Progenitor cell of endocrine pancreas (in vitro differentiated cells): Measurements from ENCODE around the gene EEFSEC. TPM values are rescaled to one million over a fixed set of nuclear protein-coding genes. Genes with fewer than 3 reads are reported as not detected.

Experiments used
- DNase-seq: peaks from one replicate; pipeline ENCODE4 v3.0.0; 2021; ENCODE audit warnings: low spot score; ENCODE audit not compliant: unreplicated experiment
- H3K27ac Mint-ChIP-seq: 2 replicates; pipeline ENCODE4 v1.8.0; 2021; ENCODE audit warnings: mild to moderate bottlenecking, moderate library complexity, mixed read lengths
- H3K27me3 Mint-ChIP-seq: 2 replicates; pipeline ENCODE4 v1.8.0; 2021; ENCODE audit warnings: mixed read lengths
- H3K36me3 Mint-ChIP-seq: 2 replicates; pipeline ENCODE4 v1.8.0; 2022; ENCODE audit warnings: mixed read lengths; ENCODE audit not compliant: insufficient read depth
- H3K4me1 Mint-ChIP-seq: 2 replicates; pipeline ENCODE4 v1.8.0; 2021; ENCODE audit warnings: low read depth, mixed read lengths
- H3K4me3 Mint-ChIP-seq: 2 replicates; pipeline ENCODE4 v1.8.0; 2021; ENCODE audit warnings: low read depth, mild to moderate bottlenecking, moderate library complexity, mixed read lengths
- H3K9me3 Mint-ChIP-seq: 2 replicates; pipeline ENCODE4 v1.8.0; 2021; ENCODE audit warnings: low read depth, mixed read lengths
- total RNA-seq: library from RNA; stranded (reverse); gene quantifications from 2 replicates; pipeline ENCODE4 v1.2.1, GENCODE V29; 2021
- TF ChIP-seq, protein P1 (sequence below): fragments of 200-600 bp; sonication (generic); IDR thresholded peaks from one replicate; pipeline ENCODE4 v1.5.0; 2021; ENCODE audit warnings: antibody characterized with exemption, mild to moderate bottlenecking; ENCODE audit not compliant: unreplicated experiment

Gene EEFSEC
- total RNA-seq, 1 donor from 2014 or later, result 11.8 TPM

DNA sequence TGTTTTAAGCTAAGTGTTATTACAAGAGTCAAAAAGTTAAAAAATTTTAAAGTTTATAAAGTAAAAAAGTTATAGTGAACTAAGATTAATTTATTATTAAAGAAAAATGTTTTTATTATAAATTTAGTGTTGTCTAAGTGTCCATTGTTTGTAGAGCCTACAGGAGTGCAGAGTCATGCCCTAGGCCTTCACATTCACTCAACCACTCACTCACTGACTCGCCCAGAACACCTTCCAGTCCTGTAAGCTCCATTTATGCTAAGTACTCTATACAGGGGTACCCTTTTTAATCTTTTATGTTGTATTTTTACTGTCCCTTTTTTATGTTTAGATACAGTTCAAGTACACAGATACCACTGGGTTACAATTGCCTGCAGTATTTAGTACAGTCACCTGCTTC lies 37.2 kb downstream of the EEFSEC start:
- H3K4me1 Mint-ChIP-seq, result peaks cover 4% of the 10 kb centered on the region
- TF ChIP-seq, protein P1, sequence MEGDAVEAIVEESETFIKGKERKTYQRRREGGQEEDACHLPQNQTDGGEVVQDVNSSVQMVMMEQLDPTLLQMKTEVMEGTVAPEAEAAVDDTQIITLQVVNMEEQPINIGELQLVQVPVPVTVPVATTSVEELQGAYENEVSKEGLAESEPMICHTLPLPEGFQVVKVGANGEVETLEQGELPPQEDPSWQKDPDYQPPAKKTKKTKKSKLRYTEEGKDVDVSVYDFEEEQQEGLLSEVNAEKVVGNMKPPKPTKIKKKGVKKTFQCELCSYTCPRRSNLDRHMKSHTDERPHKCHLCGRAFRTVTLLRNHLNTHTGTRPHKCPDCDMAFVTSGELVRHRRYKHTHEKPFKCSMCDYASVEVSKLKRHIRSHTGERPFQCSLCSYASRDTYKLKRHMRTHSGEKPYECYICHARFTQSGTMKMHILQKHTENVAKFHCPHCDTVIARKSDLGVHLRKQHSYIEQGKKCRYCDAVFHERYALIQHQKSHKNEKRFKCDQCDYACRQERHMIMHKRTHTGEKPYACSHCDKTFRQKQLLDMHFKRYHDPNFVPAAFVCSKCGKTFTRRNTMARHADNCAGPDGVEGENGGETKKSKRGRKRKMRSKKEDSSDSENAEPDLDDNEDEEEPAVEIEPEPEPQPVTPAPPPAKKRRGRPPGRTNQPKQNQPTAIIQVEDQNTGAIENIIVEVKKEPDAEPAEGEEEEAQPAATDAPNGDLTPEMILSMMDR, result no peak
- H3K9me3 Mint-ChIP-seq, result peaks cover 2% of the 10 kb centered on the region
- H3K36me3 Mint-ChIP-seq, result no peaks in the 10 kb centered on the region
- H3K27ac Mint-ChIP-seq, result no peak overlapping the region
- DNase-seq, result no peak
- no peak overlapping the region for H3K4me3 Mint-ChIP-seq
- H3K27me3 Mint-ChIP-seq, result no peaks in the 10 kb centered on the region

DNA sequence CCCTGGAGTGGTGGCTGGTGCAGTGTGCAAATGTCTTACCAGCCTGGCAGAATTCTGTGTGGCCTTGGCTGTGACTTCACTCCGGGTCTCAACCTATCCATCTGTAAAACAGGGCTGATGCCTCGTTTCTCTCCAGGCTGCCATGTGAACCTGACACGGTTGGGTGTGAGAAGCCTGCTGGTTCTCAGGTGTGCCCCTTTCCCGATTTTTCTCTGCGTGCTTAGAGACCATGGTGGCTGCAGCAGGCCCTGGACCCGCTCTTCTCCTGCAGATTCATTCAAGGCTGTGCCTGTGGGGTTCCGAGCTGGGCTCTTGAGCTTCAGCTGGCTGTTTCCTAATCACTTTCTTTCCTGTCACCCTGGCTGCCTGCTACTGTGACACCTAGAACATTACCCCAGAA lies 38.9 kb downstream of the EEFSEC start:
- peaks cover 4% of the 10 kb centered on the region for H3K4me1 Mint-ChIP-seq
- no peaks in the 10 kb centered on the region for H3K9me3 Mint-ChIP-seq
- H3K27ac Mint-ChIP-seq, result no peak overlapping the region
- DNase-seq, result no peak
- no peaks in the 10 kb centered on the region for H3K27me3 Mint-ChIP-seq
- H3K4me3 Mint-ChIP-seq, result no peak overlapping the region
- TF ChIP-seq, protein P1, result no peak
- H3K36me3 Mint-ChIP-seq, result no peaks in the 10 kb centered on the region

DNA sequence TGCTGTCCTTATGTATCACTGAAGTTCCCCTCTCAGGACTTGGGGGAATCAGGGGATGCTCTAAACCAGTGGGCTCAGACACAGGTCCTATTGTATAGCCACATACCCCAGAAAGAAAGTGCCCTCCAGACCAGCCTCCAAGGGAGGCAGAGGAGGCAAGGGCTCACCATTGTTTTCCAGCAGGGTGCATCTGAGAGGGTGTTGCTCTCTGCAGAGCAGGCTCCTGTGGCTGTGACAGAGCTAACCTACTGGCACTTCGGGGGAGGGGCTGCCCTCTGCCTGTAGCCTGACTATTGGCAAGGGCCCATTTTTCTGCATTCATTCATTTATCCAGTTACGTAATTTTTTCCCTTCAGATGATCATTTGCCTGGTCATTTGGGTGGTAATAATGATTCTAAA lies 39.9 kb downstream of the EEFSEC start:
- H3K36me3 Mint-ChIP-seq, result no peaks in the 10 kb centered on the region
- H3K4me1 Mint-ChIP-seq, result peaks cover 12% of the 10 kb centered on the region
- no peak overlapping the region for H3K27ac Mint-ChIP-seq
- no peak for DNase-seq
- H3K4me3 Mint-ChIP-seq, result no peak overlapping the region
- TF ChIP-seq, protein P1, result no peak
- H3K9me3 Mint-ChIP-seq, result no peaks in the 10 kb centered on the region
- H3K27me3 Mint-ChIP-seq, result no peaks in the 10 kb centered on the region

DNA sequence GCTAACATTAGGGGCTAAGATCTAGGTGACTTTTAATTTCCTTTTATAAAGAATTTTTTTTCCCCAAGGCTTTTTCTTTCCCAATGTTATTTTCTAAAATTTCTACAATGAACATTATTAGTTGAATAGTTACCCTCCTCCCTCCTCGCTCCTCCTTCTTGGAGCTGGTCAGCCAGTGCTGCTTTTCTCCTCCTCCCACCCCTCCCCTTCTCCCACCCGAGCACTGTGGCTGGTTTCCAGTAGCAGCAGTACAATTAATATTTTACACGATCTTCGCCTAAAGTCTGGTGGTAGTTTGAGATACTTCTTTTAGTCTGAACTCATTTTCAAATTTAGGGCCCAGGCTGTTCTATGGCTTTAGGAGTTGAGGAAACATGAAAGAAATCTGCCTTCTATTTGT lies 41.6 kb downstream of the EEFSEC start:
- Mint-ChIP-seq H3K4me3 (no peak overlapping the region), H3K36me3 (no peaks in the 10 kb centered on the region), H3K27ac (no peak overlapping the region), H3K9me3 (no peaks in the 10 kb centered on the region), H3K4me1 (peaks cover 13% of the 10 kb centered on the region), H3K27me3 (no peaks in the 10 kb centered on the region)
- no peak for DNase-seq
- TF ChIP-seq, protein P1, result no peak

DNA sequence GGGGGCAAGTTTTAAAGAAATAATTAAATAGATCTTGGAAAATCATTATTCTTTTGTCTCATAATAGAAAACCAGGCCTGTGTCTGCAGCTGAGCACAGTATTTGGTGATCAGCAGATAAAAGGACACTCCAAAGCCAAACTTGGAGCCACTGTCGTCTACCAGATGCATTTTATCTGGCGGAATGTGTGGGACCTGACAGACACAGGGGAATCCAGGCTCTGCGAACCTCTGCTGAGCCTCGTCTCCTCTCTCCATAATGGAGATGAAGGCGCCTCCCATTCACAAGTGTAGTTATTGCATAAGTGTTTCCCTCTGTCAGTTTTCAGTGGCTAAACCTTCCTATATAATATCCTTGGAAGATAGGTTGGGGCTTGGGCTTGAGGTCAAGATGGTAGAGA lies 42.1 kb downstream of the EEFSEC start:
- Mint-ChIP-seq H3K4me1 (peaks cover 13% of the 10 kb centered on the region), H3K9me3 (no peaks in the 10 kb centered on the region)
- DNase-seq, result no peak

More for the DNA sequence above, 42.1 kb downstream of the EEFSEC start:
- Mint-ChIP-seq H3K27ac (no peak overlapping the region), H3K36me3 (no peaks in the 10 kb centered on the region), H3K27me3 (no peaks in the 10 kb centered on the region), H3K4me3 (no peak overlapping the region)
- TF ChIP-seq, protein P1, result no peak
